HepG2 (cell line): ENCODE measurements around the gene ADAMTS16. TPM values are rescaled to one million over a fixed set of nuclear protein-coding genes. Genes with fewer than 3 reads are reported as not detected.

ENCODE experiments used
- CHCHD3 ChIP-seq: sonication (generic); formaldehyde crosslinking; IDR thresholded peaks from 2 replicates; pipeline ENCODE4 v1.8.0; 2022; ENCODE audit warnings: mild to moderate bottlenecking, missing genetic modification reagents, moderate library complexity
- ETV5 ChIP-seq: IDR thresholded peaks from 2 replicates; pipeline ENCODE4 v1.6.1; 2018; ENCODE audit warnings: missing biosample characterization, missing genetic modification reagents, inconsistent platforms, borderline replicate concordance
- GMEB2 ChIP-seq: IDR thresholded peaks from 2 replicates; pipeline ENCODE4 v1.6.1; 2016; ENCODE audit warnings: missing biosample characterization, missing genetic modification reagents, low read depth
- GPBP1L1 ChIP-seq: sonication (generic); formaldehyde crosslinking; IDR thresholded peaks from 2 replicates; pipeline ENCODE4 v1.5.0; 2020; ENCODE audit warnings: mild to moderate bottlenecking, missing genetic modification reagents
- LCORL ChIP-seq, 2 experiments: fragments of 450-650 bp in 1 of 2; sonication (generic) in 1 of 2; formaldehyde crosslinking in 1 of 2; IDR thresholded peaks; 2 replicates each; pipeline versions ENCODE4 v1.5.0 to v1.6.1; 2017 to 2020; ENCODE audit warnings: antibody characterized with exemption in 1 of 2, missing genetic modification reagents in 1 of 2
- NFE2L2 ChIP-seq: fragments of 150-350 bp; IDR thresholded peaks from 2 replicates; pipeline ENCODE4 v1.6.1; 2014; ENCODE audit warnings: low read length
- PAXIP1 ChIP-seq: sonication (generic); formaldehyde crosslinking; conservative IDR thresholded peaks from 2 replicates; pipeline ENCODE4 v1.4.0; 2020; ENCODE audit warnings: mild to moderate bottlenecking, missing genetic modification reagents, moderate library complexity
- RARG ChIP-seq: sonication (generic); formaldehyde crosslinking; IDR thresholded peaks from 2 replicates; pipeline ENCODE4 v1.4.0; 2020; ENCODE audit warnings: low read depth, mild to moderate bottlenecking, missing genetic modification reagents
- SUZ12 ChIP-seq: fragments of 150-350 bp; IDR thresholded peaks from 2 replicates; pipeline ENCODE4 v1.6.1; 2014; ENCODE audit warnings: low read depth, low read length
- TP53 ChIP-seq: sonication (generic); formaldehyde crosslinking; conservative IDR thresholded peaks from 2 replicates; pipeline ENCODE4 v1.4.0; 2020; ENCODE audit warnings: missing genetic modification reagents
- ZBTB46 ChIP-seq: sonication (generic); formaldehyde crosslinking; IDR thresholded peaks from 2 replicates; pipeline ENCODE4 v1.4.0; 2020; ENCODE audit warnings: mild to moderate bottlenecking, missing genetic modification reagents, borderline replicate concordance
- ZC3H13 ChIP-seq: sonication (generic); formaldehyde crosslinking; IDR thresholded peaks from 2 replicates; pipeline ENCODE4 v1.8.1; 2023; ENCODE audit warnings: mild to moderate bottlenecking, missing genetic modification reagents, moderate library complexity
- ZFP36 ChIP-seq: fragments of 150-350 bp; IDR thresholded peaks from 2 replicates; pipeline ENCODE4 v1.6.1; 2018; ENCODE audit warnings: borderline replicate concordance, low read length, low read depth; ENCODE audit not compliant: partially characterized antibody
- ZNF557 ChIP-seq: sonication (generic); formaldehyde crosslinking; IDR thresholded peaks from 2 replicates; pipeline ENCODE4 v1.4.0; 2020; ENCODE audit warnings: missing genetic modification reagents
- ZNF800 ChIP-seq: sonication (generic); formaldehyde crosslinking; IDR thresholded peaks from 2 replicates; pipeline ENCODE4 v1.4.0; 2020; ENCODE audit warnings: missing genetic modification reagents
- polyA plus RNA-seq, 8 experiments: library from polyadenylated mRNA; depleted of rRNA in 3 of 8; stranded (reverse) in 7 of 8; unstranded in 1 of 8; fragments of >200 nt; fragmentation: Illumina TruSeq in 4 of 8; extraction: Trizol in 4 of 8; gene quantifications; 2 replicates each; pipeline versions ENCODE4 v1.2.1 to v1.2.3, GENCODE V29; 2011 to 2016; ENCODE audit warnings: low read depth in 4 of 8, missing spikeins in 1 of 8, mixed read lengths in 1 of 8; ENCODE audit not compliant: insufficient read depth in 1 of 8
- total RNA-seq, 5 experiments: library from RNA; depleted of rRNA; stranded (reverse); fragments of >200 nt; fragmentation: Illumina TruSeq; extraction: Trizol; gene quantifications; 2 replicates each; pipeline ENCODE4 v1.2.3, GENCODE V29; 2016; ENCODE audit warnings: low read depth in 1 of 5
- TF ChIP-seq, protein P1 (sequence below): sonication (generic); formaldehyde crosslinking; IDR thresholded peaks from 2 replicates; pipeline ENCODE4 v1.4.0; 2020; ENCODE audit warnings: missing genetic modification reagents

ADAMTS16 gene
- total and polyA plus RNA-seq, 2 of the 13 experiments (the other 11 are each of a cell fraction or from before 2014, with no cell fraction given) = 0.02 to 0.03 TPM

DNA sequence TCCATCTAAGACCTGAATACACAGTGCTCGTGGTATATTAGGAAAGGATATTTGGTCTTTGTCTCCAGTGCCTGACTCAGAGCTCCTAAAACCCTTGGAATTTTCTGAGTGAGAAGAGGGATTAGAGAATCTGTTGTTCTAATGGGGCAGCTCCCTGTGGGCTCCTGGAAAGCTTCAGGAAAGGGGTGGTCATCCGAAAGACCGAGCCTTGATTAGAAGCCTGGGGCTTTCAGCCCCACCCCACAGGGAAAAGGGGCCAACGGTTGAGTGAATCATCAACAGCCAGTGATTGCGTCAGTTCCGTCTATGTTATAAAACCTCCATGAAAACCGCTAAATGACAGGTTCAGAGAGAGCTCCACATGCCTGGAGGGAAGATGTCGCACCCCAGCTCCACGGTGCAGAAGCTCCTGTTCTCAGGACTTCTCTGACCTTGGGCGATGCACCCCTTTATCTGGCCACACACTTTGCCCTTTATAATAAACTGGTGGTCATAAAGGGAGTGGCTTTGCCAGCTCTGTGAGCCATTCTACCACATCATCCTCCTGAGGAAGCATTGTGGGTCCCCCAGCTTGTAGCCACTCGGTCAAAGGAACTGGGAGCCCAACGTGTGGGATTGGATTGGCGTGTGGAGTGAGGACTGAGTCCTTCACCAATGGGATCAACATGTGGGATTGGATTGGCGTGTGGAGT, 211.3 kb downstream of the ADAMTS16 start (continued):
- TF ChIP-seq ZNF800 (no peak), ZC3H13 (no peak), LCORL (IDR thresholded peaks at IDR 0.05) (no peak), LCORL (CRISPR knock-in tag; IDR thresholded peaks at IDR 0.05) (no peak), ZNF557 (CRISPR knock-in tag) (no peak), TP53 (CRISPR knock-in tag) (no peak), NFE2L2 (no peak), RARG (CRISPR knock-in tag) (no peak), ZFP36 (no peak), GPBP1L1 (CRISPR knock-in tag) (no peak), GMEB2 (CRISPR knock-in tag) (no peak), CHCHD3 (CRISPR knock-in tag) (no peak), ZBTB46 (CRISPR knock-in tag) (no peak), ETV5 (CRISPR knock-in tag) (peak; percentile 78; the same call in 1 of the 2 replicates), PAXIP1 (peak; percentile 50), SUZ12 (no peak)
- TF ChIP-seq, protein P1, sequence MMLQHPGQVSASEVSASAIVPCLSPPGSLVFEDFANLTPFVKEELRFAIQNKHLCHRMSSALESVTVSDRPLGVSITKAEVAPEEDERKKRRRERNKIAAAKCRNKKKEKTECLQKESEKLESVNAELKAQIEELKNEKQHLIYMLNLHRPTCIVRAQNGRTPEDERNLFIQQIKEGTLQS (CRISPR knock-in tag) = 0 out of 2 replicates have a peak, but pooled peaks have one; percentile 46
